Panc1 (cell line): ENCODE results near the gene CLECL1. TPM values are rescaled to one million over a fixed set of nuclear protein-coding genes. Genes with fewer than 3 reads are reported as not detected.

Source experiments
- ATAC-seq: fragments of 200-7000 bp; cut with Tn5 transposase; 2 replicates; pipeline ENCODE4 v1.9.1; 2020; ENCODE audit warnings: mild to moderate bottlenecking, moderate library complexity
- BruUV-seq: library from RNA; stranded (reverse); fragments of 400-500 nt; replicated peaks from 2 replicates; lab custom pipeline; 2021; lab: Mats Ljungman, UMichigan
- CTCF ChIA-PET: fragments of 300-600 bp; sonication (Branson Sonifier 250); formaldehyde crosslinking; loops from one replicate; lab custom pipeline; 2022; ENCODE audit warnings: antibody characterized with exemption; lab: Charles Lee
- POLR2A ChIA-PET: fragments of 300-600 bp; sonication (Branson Sonifier 250); formaldehyde crosslinking; loops from one replicate; lab custom pipeline; 2022; ENCODE audit warnings: antibody characterized with exemption; lab: Charles Lee
- DNase-seq: peaks from one replicate; pipeline ENCODE4 v3.0.0-alpha.2; 2010; ENCODE audit warnings: low read depth, low spot score
- H3K27ac ChIP-seq: 2 replicates; pipeline ENCODE4 v1.5.1; 2011; ENCODE audit warnings: mild to moderate bottlenecking, low read length, inconsistent platforms
- H3K27me3 ChIP-seq: fragments of 200-500 bp; sonication (Bioruptor generic); 2 replicates; pipeline ENCODE4 v1.6.0; 2014; ENCODE audit warnings: low read length, inconsistent platforms; ENCODE audit not compliant: control insufficient read depth, insufficient read depth
- H3K36me3 ChIP-seq: fragments of 200-500 bp; sonication (Bioruptor generic); 2 replicates; pipeline ENCODE4 v1.5.1; 2014; ENCODE audit warnings: inconsistent platforms, mild to moderate bottlenecking, low read length, moderate library complexity; ENCODE audit not compliant: control insufficient read depth, insufficient read depth
- H3K4me1 ChIP-seq: 2 replicates; pipeline ENCODE4 v1.5.1; 2011; ENCODE audit warnings: inconsistent platforms, mild to moderate bottlenecking, low read length, moderate library complexity; ENCODE audit not compliant: control insufficient read depth, insufficient read depth
- H3K4me3 ChIP-seq, 2 experiments: 2 replicates each; pipeline ENCODE4 v1.5.1; 2011 to 2012; ENCODE audit warnings: low read depth in 2 of 2, low read length in 2 of 2, mild to moderate bottlenecking in 2 of 2, inconsistent platforms in 1 of 2, moderate library complexity in 1 of 2
- H3K9me3 ChIP-seq: fragments of 200-500 bp; sonication (Bioruptor generic); 2 replicates; pipeline ENCODE4 v1.5.1; 2014; ENCODE audit warnings: low read depth, mild to moderate bottlenecking, inconsistent platforms, low read length, moderate library complexity; ENCODE audit not compliant: control insufficient read depth, insufficient read depth
- POLR2AphosphoS5 ChIP-seq: IDR thresholded peaks from 2 replicates; pipeline ENCODE4 v1.6.1; 2012; ENCODE audit warnings: mild to moderate bottlenecking, low read depth, low read length, moderate library complexity
- SIN3A ChIP-seq: IDR thresholded peaks from 2 replicates; pipeline ENCODE4 v1.6.1; 2012; ENCODE audit warnings: low read depth, mild to moderate bottlenecking, low read length, moderate library complexity, borderline replicate concordance; ENCODE audit not compliant: insufficient read depth
- TCF7L2 ChIP-seq: IDR thresholded peaks from 2 replicates; pipeline ENCODE4 v1.6.1; 2011; ENCODE audit warnings: mild to moderate bottlenecking, low read depth, low read length, inconsistent platforms
- in situ Hi-C: cut with HindIII; loops from 2 replicates; pipeline ENCODE4 v1.10.0; 2016; ENCODE audit warnings: low sequenced_read_pairs, low pct_unique_long_range_greater_than_20kb
- intact Hi-C: fragments of 100-400 bp; cut with micrococcal nuclease; formaldehyde crosslinking; loops from one replicate; pipeline ENCODE4 v1.10.0; 2022; ENCODE audit not compliant: unreplicated experiment
- total RNA-seq: library from RNA; stranded (reverse); gene quantifications from one replicate; pipeline ENCODE4 v1.2.1, GENCODE V29; 2021; ENCODE audit not compliant: unreplicated experiment
- TF ChIP-seq, protein P1 (sequence below), 2 experiments: IDR thresholded peaks; 2 replicates each; pipeline ENCODE4 v1.6.1; 2011 to 2012; ENCODE audit warnings: low read depth in 2 of 2, control low read depth in 1 of 2, low read length in 1 of 2, mild to moderate bottlenecking in 1 of 2, moderate library complexity in 1 of 2; ENCODE audit not compliant: insufficient read depth in 1 of 2
- TF ChIP-seq, protein P2 (sequence below): fragments of 450-650 bp; IDR thresholded peaks from 2 replicates; pipeline ENCODE4 v1.5.1; 2017; ENCODE audit warnings: mild to moderate bottlenecking

The CLECL1 gene
- total RNA-seq, 1 experiment from 2014 or later, result not detected

DNA sequence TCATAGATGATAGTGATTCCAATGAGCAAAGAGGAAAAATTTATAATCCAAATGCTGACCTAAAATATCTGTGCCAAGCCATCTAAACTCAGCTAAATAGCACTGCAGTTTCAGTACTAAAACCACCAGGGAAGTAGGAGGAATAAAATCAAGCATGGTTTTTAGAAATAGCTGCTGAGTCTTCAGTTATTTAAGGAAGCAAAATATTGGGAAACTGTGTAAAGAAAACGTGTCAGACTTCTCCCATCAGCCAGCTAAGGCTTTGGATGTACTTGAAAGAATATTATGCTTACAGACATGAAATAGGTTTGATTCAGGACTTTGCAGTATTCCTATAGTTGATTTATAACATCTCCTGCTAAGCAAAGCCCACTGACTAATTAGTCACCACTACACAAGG lies 38.7 kb downstream of the CLECL1 start:
- H3K9me3 ChIP-seq, result no peaks in the 10 kb centered on the region
- in situ Hi-C loops (no loop called here), intact Hi-C loops (no loop called here)
- ATAC-seq, result no peak
- no peaks in the 10 kb centered on the region for H3K27me3 ChIP-seq
- TF ChIP-seq POLR2AphosphoS5, result no peak
- H3K27ac ChIP-seq, result no peak overlapping the region
- no peaks in the 10 kb centered on the region for H3K4me1 ChIP-seq
- ChIA-PET POLR2A (no interaction called here), CTCF (no interaction called here)
- no peaks in the 10 kb centered on the region; the same call in 1 of the 2 replicates for H3K36me3 ChIP-seq
- no peak for DNase-seq
- no peak overlapping the region for H3K4me3 ChIP-seq
- no TSS peak for BruUV-seq

DNA sequence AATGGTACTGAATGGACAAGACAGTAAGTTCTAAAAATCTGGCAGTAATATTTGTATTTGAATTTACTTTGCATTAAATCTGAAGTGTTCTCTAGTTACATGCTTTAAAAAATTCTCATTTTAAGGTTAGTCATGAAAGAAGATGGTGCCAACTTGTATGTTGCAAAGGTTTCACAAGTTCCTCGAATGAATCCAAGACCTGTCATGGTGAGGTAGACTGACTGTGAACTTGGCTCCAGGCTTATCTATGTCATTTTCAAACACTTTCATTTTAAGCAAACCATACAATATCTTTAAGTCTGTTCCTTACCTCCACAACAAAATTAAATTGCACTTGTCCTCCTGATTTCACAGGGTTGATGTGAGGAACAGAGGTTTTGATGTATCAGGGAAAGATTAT lies 40.0 kb downstream of the CLECL1 start:
- no peak for TF ChIP-seq SIN3A
- TF ChIP-seq, protein P1, sequence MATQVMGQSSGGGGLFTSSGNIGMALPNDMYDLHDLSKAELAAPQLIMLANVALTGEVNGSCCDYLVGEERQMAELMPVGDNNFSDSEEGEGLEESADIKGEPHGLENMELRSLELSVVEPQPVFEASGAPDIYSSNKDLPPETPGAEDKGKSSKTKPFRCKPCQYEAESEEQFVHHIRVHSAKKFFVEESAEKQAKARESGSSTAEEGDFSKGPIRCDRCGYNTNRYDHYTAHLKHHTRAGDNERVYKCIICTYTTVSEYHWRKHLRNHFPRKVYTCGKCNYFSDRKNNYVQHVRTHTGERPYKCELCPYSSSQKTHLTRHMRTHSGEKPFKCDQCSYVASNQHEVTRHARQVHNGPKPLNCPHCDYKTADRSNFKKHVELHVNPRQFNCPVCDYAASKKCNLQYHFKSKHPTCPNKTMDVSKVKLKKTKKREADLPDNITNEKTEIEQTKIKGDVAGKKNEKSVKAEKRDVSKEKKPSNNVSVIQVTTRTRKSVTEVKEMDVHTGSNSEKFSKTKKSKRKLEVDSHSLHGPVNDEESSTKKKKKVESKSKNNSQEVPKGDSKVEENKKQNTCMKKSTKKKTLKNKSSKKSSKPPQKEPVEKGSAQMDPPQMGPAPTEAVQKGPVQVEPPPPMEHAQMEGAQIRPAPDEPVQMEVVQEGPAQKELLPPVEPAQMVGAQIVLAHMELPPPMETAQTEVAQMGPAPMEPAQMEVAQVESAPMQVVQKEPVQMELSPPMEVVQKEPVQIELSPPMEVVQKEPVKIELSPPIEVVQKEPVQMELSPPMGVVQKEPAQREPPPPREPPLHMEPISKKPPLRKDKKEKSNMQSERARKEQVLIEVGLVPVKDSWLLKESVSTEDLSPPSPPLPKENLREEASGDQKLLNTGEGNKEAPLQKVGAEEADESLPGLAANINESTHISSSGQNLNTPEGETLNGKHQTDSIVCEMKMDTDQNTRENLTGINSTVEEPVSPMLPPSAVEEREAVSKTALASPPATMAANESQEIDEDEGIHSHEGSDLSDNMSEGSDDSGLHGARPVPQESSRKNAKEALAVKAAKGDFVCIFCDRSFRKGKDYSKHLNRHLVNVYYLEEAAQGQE (IDR thresholded peaks at IDR 0.05; ENCODE audit: insufficient read depth in 1 of 2, low read depth in 2 of 2, low read length in 1 of 2), result no peak
- TF ChIP-seq TCF7L2, result no peak
- TF ChIP-seq POLR2AphosphoS5, result no peak
- TF ChIP-seq, protein P2, sequence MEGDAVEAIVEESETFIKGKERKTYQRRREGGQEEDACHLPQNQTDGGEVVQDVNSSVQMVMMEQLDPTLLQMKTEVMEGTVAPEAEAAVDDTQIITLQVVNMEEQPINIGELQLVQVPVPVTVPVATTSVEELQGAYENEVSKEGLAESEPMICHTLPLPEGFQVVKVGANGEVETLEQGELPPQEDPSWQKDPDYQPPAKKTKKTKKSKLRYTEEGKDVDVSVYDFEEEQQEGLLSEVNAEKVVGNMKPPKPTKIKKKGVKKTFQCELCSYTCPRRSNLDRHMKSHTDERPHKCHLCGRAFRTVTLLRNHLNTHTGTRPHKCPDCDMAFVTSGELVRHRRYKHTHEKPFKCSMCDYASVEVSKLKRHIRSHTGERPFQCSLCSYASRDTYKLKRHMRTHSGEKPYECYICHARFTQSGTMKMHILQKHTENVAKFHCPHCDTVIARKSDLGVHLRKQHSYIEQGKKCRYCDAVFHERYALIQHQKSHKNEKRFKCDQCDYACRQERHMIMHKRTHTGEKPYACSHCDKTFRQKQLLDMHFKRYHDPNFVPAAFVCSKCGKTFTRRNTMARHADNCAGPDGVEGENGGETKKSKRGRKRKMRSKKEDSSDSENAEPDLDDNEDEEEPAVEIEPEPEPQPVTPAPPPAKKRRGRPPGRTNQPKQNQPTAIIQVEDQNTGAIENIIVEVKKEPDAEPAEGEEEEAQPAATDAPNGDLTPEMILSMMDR, result no peak
- in situ Hi-C loops (no loop called here), intact Hi-C loops (no loop called here)
- no peaks in the 10 kb centered on the region for H3K4me1 ChIP-seq
- no peak overlapping the region for H3K4me3 ChIP-seq
- H3K9me3 ChIP-seq, result no peaks in the 10 kb centered on the region
- DNase-seq (no peak), ATAC-seq (no peak)
- H3K36me3 ChIP-seq, result no peaks in the 10 kb centered on the region; the same call in 1 of the 2 replicates
- ChIA-PET CTCF (no interaction called here), POLR2A (no interaction called here)
- no TSS peak for BruUV-seq
- no peaks in the 10 kb centered on the region for H3K27me3 ChIP-seq
- H3K27ac ChIP-seq, result no peak overlapping the region

DNA sequence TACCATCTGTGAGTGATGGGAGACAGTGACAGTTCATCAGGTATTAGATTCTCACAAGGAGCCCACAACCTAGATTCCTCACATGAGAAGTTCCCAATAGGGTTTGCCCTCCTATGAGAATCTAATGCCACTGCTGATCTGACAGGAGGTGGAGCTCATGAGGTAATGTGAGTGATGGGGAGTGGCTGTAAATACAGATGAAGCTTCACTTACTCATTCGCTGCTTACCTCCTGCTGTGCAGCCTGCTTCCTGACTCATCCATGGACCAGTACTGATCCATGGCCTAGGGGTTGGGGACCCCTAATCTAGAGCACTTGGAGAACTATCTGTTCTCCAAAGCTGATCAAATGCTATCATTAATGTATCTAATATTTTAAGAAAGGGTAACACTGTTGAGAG lies 45.7 kb downstream of the CLECL1 start:
- POLR2A ChIA-PET, result no interaction called here
- intact Hi-C loops (no loop called here), in situ Hi-C loops (no loop called here)
- Histone ChIP-seq H3K9me3 (no peaks in the 10 kb centered on the region), H3K36me3 (no peaks in the 10 kb centered on the region), H3K27ac (no peak overlapping the region), H3K4me3 (no peak overlapping the region), H3K4me1 (no peaks in the 10 kb centered on the region), H3K27me3 (no peaks in the 10 kb centered on the region)
- BruUV-seq, result no TSS peak
- DNase-seq, result no peak
- TF ChIP-seq SIN3A, result no peak
- TF ChIP-seq TCF7L2, result no peak
- TF ChIP-seq, protein P2, result no peak
- TF ChIP-seq, protein P1 (IDR thresholded peaks at IDR 0.05; ENCODE audit: insufficient read depth in 1 of 2, low read depth in 2 of 2, low read length in 1 of 2), result no peak
- TF ChIP-seq POLR2AphosphoS5, result no peak
- CTCF ChIA-PET, result no interaction called here
- no peak for ATAC-seq
